Measurements from ENCODE around the gene CRYM. TPM values are rescaled to one million over a fixed set of nuclear protein-coding genes. Genes with fewer than 3 reads are reported as not detected.
"Not testable (repeated sequence)": the region's sequence is repeated elsewhere in the genome, so short reads cannot be mapped to it uniquely, and the experiment has no call there.

CRYM gene
- total RNA-seq, 2 experiments from 2014 or later, result not detected

DNA sequence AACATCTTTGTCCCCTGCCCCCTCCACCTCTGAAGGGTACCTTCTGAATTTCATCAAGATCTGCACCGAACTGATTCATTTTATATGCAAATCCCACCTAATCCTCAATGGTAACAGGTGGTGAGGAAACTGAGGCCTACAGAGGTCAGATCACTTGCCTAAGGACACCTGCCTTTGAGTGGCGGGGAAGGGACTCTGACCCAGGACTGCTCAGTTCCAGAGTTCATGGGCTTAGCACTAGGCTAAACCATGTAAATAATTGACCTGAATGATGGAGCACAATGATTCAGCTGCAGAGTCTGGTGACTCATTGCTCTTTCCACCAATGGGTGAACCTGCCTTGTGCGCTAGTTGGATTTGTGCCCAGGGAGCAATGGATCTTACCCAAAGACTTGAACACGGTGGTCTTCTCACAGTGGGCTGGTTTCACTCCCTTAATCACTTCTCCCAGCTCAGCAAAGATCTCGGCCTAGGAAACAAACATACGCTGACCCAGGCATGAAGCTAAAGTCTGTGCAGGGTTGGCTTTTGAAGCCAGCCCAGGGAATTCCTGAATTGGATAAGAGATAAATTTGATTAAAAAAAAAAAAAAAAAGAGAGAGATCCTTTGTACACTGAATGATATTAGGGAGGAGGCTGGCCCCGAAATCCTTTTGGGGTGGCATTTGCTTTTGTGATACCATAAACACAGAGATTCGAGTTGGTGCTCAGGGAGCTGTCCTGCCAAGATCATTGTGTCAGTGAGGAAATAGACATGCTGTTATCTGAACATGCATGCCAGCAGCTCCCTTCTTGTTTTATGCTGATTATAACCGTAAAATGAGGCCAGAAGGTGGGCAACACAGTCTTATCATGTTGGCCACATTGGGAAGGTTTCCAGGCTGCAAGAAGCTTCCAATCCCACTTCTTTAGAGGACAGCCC, 17.0 kb downstream of the CRYM start:
- Mint-ChIP-seq H3K4me3 (no peak overlapping the region), H3K36me3 (ENCODE audit: low read depth) (no peaks in the 10 kb centered on the region), H3K9me3 (ENCODE audit: insufficient read depth) (no peaks in the 10 kb centered on the region), H3K27ac (no peak overlapping the region), H3K27me3 (ENCODE audit: low read depth) (no peaks in the 10 kb centered on the region), H3K4me1 (ENCODE audit: low read depth) (no peaks in the 10 kb centered on the region)
- ATAC-seq (no peak), DNase-seq (no peak)
- CTCF ChIA-PET, result no interaction called here
- POLR2A ChIA-PET, result interaction anchor here (1.0 kb wide), 1 partner anchor 31 kb away, joined by 3 read pairs; no protein-coding TSS in a partner anchor

DNA sequence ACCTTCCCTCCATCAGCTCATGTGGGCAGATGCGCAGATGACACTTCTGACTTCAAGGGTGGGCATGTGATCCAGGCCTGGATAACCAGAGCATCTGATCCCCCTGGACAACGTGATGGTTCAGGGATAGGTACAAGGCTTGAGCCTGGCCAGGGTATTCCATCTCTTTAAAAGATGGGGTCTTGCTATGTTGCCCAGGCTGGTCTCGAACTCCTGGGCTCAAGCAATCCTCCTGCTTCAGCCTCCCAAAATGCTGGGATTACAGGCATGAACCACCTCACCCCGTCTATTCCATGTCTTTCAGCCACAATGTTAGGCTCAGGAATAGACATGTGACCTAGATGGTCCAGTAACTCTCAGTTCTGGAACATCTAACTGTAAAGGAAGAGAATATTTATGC, 20.8 kb downstream of the CRYM start:
- no peaks in the 10 kb centered on the region for H3K9me3 Mint-ChIP-seq (ENCODE audit: insufficient read depth)
- no peak for DNase-seq
- ATAC-seq, result no peak
- CTCF ChIA-PET, result no interaction called here
- H3K4me3 Mint-ChIP-seq, result no peak overlapping the region
- H3K27ac Mint-ChIP-seq, result no peak overlapping the region
- no peaks in the 10 kb centered on the region for H3K36me3 Mint-ChIP-seq (ENCODE audit: low read depth)
- POLR2A ChIA-PET, result no interaction called here
- no peaks in the 10 kb centered on the region for H3K4me1 Mint-ChIP-seq (ENCODE audit: low read depth)
- H3K27me3 Mint-ChIP-seq (ENCODE audit: low read depth), result peaks cover 4% of the 10 kb centered on the region

DNA sequence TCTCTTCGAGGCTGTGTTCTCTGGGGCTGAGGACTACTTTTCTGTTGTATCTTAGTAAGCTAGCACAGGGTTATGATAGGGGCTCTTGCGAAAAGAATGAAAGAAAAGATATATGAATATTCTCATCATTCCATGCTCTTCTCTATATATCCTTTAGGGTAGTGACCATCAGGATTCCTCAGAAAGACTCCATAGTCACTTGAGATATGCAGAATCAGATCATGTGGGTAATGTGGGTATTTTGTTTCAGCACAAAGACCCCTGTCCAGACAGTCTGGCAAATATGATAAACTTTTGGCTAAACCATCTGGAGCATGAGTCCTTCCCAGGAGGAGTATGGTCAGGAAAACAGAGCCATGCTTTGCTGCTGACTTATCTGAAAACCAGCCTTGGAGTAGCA, 21.5 kb downstream of the CRYM start:
- ATAC-seq, result no peak
- Mint-ChIP-seq H3K4me1 (ENCODE audit: low read depth) (no peaks in the 10 kb centered on the region), H3K27me3 (ENCODE audit: low read depth) (peaks cover 4% of the 10 kb centered on the region), H3K36me3 (ENCODE audit: low read depth) (no peaks in the 10 kb centered on the region), H3K4me3 (no peak overlapping the region), H3K9me3 (ENCODE audit: insufficient read depth) (no peaks in the 10 kb centered on the region), H3K27ac (no peak overlapping the region)
- POLR2A ChIA-PET, result no interaction called here
- CTCF ChIA-PET, result no interaction called here
- DNase-seq, result no peak

DNA sequence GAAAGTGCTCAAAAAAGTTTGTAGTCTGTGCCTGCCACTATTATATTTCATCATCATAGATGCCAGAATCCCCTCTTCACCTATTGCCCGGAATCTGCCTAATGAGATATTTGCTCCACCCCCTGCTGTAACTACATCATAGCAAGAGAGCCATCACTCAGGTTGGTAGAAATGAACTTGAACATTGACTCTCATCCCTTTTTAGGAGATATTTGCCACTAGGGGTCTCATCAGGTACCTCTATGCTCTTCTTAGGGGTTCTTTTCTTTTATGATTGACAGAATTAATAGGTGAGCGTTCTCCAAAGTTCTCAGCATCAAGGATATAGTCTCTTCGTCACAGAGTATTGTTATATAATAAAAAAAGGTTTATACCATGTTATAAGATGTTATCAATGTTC, 24.6 kb downstream of the CRYM start:
- Mint-ChIP-seq H3K4me1 (ENCODE audit: low read depth) (no peaks in the 10 kb centered on the region), H3K4me3 (no peak overlapping the region), H3K27me3 (ENCODE audit: low read depth) (peaks cover 10% of the 10 kb centered on the region), H3K36me3 (ENCODE audit: low read depth) (no peaks in the 10 kb centered on the region), H3K9me3 (ENCODE audit: insufficient read depth) (no peaks in the 10 kb centered on the region), H3K27ac (no peak overlapping the region)
- CTCF ChIA-PET, result no interaction called here
- ATAC-seq (no peak), DNase-seq (no peak)
- POLR2A ChIA-PET, result no interaction called here

DNA sequence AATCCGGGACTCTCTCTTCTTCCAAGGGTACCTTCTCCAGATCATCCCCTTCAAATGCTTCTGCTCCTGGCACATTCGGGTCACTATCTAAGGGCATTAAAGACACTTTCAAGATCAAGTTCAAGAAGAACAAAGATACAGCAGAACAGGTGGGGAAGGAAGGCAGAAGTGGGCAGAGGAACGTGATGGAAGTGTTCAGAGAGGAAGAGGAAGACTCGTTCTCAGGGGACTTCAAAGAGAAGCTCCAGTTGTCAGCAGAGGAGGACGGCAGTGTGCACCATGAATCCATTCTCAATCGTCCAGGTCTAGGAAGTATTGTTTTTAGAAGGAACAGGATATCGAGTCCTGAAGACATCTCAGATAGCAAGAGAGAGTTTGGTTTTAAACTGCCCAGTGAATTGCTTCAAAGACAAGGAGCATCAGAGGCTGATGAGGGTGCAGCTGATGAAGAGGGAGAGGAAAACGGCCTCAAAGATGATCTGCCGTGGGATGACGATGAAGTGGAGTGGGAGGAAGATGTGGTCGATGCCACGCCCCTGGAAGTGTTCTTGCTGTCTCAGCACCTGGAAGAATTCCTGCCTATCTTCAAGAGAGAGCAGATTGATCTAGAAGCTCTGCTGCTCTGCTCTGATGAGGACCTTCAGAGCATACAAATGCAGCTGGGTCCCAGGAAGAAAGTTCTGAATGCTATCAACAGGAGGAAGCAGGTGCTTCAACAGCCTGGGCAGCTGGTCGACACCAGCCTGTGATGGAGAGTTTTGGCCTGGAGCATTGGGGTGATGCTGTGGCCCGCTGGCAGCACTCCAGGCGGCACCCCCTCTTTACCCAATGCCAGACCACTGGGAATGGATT, 27.8 kb downstream of the CRYM start:
- H3K4me1 Mint-ChIP-seq (ENCODE audit: low read depth), result no peaks in the 10 kb centered on the region
- ChIA-PET POLR2A (no interaction called here), CTCF (no interaction called here)
- H3K36me3 Mint-ChIP-seq (ENCODE audit: low read depth), result no peaks in the 10 kb centered on the region
- H3K4me3 Mint-ChIP-seq, result no peak overlapping the region
- ATAC-seq (no peak), DNase-seq (no peak)
- H3K27ac Mint-ChIP-seq, result no peak overlapping the region
- peaks cover 15% of the 10 kb centered on the region for H3K27me3 Mint-ChIP-seq (ENCODE audit: low read depth)
- H3K9me3 Mint-ChIP-seq (ENCODE audit: insufficient read depth), result no peaks in the 10 kb centered on the region

DNA sequence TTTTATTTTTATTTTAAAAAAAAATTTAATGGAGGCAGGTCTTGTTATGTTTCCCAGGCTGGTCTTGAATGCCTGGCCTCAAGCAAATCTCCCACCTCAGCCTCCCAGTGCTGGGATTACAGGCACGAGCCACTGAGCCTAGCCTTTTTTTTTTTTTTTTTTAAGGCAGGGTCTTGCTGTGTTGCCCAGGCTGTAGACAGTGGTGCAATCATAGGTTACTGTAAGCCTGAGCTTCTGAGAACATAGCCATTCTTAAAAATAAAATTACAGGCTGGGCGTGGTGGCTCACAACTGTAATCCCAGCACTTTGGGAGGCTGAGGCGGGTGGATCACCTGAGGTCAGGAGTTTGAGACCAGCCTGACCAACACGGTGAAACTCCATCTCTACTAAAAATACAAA, 29.9 kb downstream of the CRYM start:
- H3K4me1 Mint-ChIP-seq (ENCODE audit: low read depth); POLR2A ChIA-PET; ATAC-seq; H3K9me3 Mint-ChIP-seq (ENCODE audit: insufficient read depth); DNase-seq; H3K27ac Mint-ChIP-seq; H3K4me3 Mint-ChIP-seq; H3K36me3 Mint-ChIP-seq (ENCODE audit: low read depth); CTCF ChIA-PET: not testable (repeated sequence)
- H3K27me3 Mint-ChIP-seq (ENCODE audit: low read depth), result peaks cover 15% of the 10 kb centered on the region

DNA sequence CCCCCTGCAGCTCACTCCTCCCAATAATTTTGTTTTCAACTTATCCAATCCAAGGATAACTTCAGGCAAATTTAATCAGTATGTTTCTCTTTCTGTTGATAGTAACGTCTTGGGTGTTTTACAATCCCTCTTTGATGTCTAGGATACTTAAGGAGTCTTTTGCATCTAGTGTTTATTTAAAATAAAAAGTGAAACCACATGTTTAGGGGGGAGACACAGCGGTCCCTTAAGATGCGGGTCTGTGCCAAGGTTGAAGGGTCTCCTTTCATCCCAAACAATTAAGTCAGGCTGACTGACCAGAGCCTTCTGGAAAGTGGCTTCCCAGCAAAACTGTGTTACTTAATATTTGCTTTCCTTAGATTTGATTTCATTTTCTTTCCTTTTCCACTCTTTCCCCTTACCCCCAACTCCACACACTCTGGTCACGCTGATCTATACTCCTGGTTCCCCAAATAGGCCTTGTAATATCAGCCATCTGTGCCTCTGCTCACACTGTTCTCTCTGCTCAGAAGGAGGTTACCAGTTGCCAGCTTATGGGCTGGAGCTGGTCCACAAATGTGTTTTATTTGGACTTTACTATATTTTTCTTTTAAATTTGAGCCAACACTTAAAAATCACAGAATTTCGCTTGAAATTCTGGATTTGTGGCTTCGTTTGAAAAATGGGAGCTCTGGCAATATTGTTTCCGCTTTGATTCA, 33.4 kb downstream of the CRYM start:
- Mint-ChIP-seq H3K27ac (no peak overlapping the region), H3K4me1 (ENCODE audit: low read depth) (no peaks in the 10 kb centered on the region), H3K27me3 (ENCODE audit: low read depth) (peaks cover 15% of the 10 kb centered on the region), H3K36me3 (ENCODE audit: low read depth) (no peaks in the 10 kb centered on the region), H3K9me3 (ENCODE audit: insufficient read depth) (no peaks in the 10 kb centered on the region), H3K4me3 (no peak overlapping the region)
- DNase-seq (no peak), ATAC-seq (no peak)
- POLR2A ChIA-PET, result no interaction called here
- CTCF ChIA-PET, result no interaction called here

DNA sequence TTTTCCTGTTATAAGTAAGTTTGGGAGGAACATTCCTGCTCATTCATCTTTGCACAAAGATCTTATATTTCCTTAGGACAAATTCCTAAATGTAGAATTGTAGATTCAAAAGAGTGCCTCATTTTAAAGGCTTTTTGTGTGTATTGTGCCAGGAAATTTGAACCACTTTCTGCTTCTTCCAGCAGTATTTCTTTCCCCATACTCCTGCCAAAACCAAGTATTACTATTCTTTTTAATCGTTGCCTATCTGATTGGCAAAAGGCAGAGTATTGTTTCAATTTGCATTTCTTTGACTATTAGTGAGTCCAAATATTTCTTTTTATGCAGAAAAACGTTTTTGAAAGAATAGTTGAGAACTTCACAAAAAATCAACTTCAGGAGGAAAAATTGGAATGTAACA, 35.3 kb downstream of the CRYM start:
- H3K36me3 Mint-ChIP-seq (ENCODE audit: low read depth), result no peaks in the 10 kb centered on the region
- peaks cover 21% of the 10 kb centered on the region for H3K27me3 Mint-ChIP-seq (ENCODE audit: low read depth)
- no peak for DNase-seq
- ChIA-PET POLR2A (no interaction called here), CTCF (no interaction called here)
- no peaks in the 10 kb centered on the region for H3K4me1 Mint-ChIP-seq (ENCODE audit: low read depth)
- H3K9me3 Mint-ChIP-seq (ENCODE audit: insufficient read depth), result no peaks in the 10 kb centered on the region
- ATAC-seq, result no peak
- no peak overlapping the region for H3K4me3 Mint-ChIP-seq
- no peak overlapping the region for H3K27ac Mint-ChIP-seq

DNA sequence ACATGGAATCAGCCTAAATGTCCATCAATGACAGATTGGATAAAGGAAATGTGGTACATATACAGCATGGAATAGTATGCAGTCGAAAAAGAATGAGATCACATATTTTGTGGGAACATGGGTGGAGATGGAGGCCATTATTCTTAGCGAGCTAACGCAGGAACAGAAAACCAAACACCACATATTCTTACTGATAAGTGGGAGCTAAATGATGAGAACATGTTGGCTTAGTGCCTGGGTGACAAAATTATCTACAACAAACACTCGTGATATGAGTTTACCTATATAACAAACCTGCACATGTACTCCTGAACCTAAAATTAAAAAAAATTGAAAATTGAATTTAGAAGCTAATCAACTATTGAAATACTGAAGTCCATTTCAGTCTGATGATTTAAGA, 38.4 kb downstream of the CRYM start:
- Mint-ChIP-seq H3K27ac (no peak overlapping the region), H3K4me3 (no peak overlapping the region), H3K27me3 (ENCODE audit: low read depth) (peaks cover 23% of the 10 kb centered on the region), H3K4me1 (ENCODE audit: low read depth) (no peaks in the 10 kb centered on the region), H3K9me3 (ENCODE audit: insufficient read depth) (no peaks in the 10 kb centered on the region), H3K36me3 (ENCODE audit: low read depth) (no peaks in the 10 kb centered on the region)
- POLR2A ChIA-PET, result no interaction called here
- no peak for ATAC-seq
- DNase-seq, result no peak
- CTCF ChIA-PET, result no interaction called here

DNA sequence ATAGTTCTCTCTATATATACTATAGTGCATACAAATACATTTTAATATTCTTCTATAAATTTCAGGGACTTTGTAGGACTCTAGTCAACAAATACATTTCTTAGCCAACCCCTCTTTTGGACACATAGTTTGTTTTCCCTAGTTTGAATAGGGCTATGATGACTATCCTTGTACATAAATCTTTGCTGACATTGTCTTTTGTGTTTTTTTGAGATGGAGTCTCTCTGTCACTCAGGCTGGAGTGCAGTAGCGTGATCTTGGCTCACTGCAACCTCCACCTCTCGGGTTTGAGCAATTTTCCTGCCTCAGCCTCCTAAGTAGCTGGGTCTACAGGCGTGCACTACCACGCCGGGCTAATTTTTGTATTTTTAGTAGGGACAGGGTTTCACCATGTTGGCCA, 41.3 kb downstream of the CRYM start:
- no peak overlapping the region for H3K27ac Mint-ChIP-seq

DNA sequence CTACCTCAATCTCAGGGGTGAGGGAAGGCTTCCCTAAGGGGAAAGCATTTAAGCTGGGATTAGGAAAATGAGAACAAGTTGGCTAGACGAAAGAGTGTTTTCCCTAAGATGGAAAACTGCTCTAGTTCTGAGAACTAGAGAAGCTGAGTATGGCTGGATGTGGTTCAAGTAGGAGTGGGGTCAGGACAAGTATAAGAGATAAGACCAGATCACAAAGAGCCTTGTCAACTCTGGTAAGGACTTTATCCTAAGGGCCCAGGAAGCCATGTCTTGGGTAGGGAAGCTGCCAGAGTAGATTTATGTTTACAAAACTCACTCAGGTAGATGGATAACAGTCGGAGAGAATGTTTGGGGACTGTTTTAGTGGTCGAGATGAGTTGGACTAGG, 42.9 kb downstream of the CRYM start:
- POLR2A ChIA-PET, result no interaction called here
- Mint-ChIP-seq H3K4me3 (no peak overlapping the region), H3K27ac (no peak overlapping the region), H3K27me3 (ENCODE audit: low read depth) (peaks cover 21% of the 10 kb centered on the region), H3K36me3 (ENCODE audit: low read depth) (no peaks in the 10 kb centered on the region), H3K4me1 (ENCODE audit: low read depth) (no peaks in the 10 kb centered on the region), H3K9me3 (ENCODE audit: insufficient read depth) (no peaks in the 10 kb centered on the region)
- ATAC-seq, result no peak
- CTCF ChIA-PET, result no interaction called here
- no peak for DNase-seq

More for the DNA sequence above, 41.3 kb downstream of the CRYM start:
- H3K9me3 Mint-ChIP-seq (ENCODE audit: insufficient read depth), result no peaks in the 10 kb centered on the region
- no peaks in the 10 kb centered on the region for H3K36me3 Mint-ChIP-seq (ENCODE audit: low read depth)
- H3K4me3 Mint-ChIP-seq, result no peak overlapping the region
- no peak for DNase-seq
- POLR2A ChIA-PET, result no interaction called here
- no peaks in the 10 kb centered on the region for H3K4me1 Mint-ChIP-seq (ENCODE audit: low read depth)
- no peak for ATAC-seq
- CTCF ChIA-PET, result no interaction called here
- H3K27me3 Mint-ChIP-seq (ENCODE audit: low read depth), result peaks cover 20% of the 10 kb centered on the region

DNA sequence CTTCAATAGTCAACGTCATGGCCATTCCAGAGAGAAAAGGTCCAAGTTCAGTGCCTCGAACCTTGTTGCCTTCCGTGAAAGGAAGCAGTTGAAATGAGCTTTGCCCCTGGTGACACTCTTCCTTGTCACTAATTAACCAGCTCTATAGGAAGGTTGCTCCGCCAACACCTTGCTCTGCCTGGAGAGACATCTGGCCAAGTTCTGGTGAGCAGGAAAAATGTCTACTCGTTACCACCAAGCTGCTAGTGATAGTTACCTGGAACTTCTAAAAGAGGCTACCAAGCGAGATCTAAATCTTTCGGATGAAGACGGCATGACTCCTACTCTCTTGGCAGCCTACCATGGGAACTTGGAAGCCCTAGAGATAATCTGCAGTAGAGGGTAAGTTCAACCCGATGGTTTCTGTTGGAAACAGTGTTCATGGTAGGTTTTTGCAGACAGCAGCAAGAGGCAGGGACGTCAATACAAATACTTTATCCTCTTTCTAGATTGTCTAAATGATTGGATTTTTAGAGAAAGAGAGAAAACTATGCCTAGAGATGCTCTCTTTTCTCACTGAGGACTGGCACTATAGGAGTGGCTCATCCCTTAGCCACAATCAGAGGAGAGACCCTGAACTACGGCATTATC, 44.5 kb downstream of the CRYM start, which contains the start of gene ANKS4B:
Gene ANKS4B, plus strand, starts transcription at position 179 of the 630 bp plus-strand sequence. Its CDS starts 39 bp downstream, at position 218.
- H3K9me3 Mint-ChIP-seq (ENCODE audit: insufficient read depth), result no peaks in the 10 kb centered on the region
- ChIA-PET CTCF (no interaction called here), POLR2A (no interaction called here)
- no peaks in the 10 kb centered on the region for H3K36me3 Mint-ChIP-seq (ENCODE audit: low read depth)
- ATAC-seq (no peak), DNase-seq (no peak)
- H3K27ac Mint-ChIP-seq, result no peak within 1 kb of the TSS
- no peak within 1 kb of the TSS for H3K4me3 Mint-ChIP-seq
- peaks cover 27% of the 10 kb centered on the region for H3K27me3 Mint-ChIP-seq (ENCODE audit: low read depth)
- no peaks in the 10 kb centered on the region for H3K4me1 Mint-ChIP-seq (ENCODE audit: low read depth)

All from activated CD8-positive, alpha-beta T cell treated with anti-CD3 and anti-CD28 coated beads, Interleukin-2, amount 10 ng/mL, durations not matched to agents 7 days and 5 days (primary cell).